Measurements from ENCODE around the gene ZFPL1. TPM values are rescaled to one million over a fixed set of nuclear protein-coding genes. Genes with fewer than 3 reads are reported as not detected.

Gene ZFPL1
- total and polyA plus RNA-seq, 10 of the 15 experiments (the other 5 are each of a cell fraction or from before 2014, with no cell fraction given): 2.2 to 37.8 (median 27.0) TPM

DNA sequence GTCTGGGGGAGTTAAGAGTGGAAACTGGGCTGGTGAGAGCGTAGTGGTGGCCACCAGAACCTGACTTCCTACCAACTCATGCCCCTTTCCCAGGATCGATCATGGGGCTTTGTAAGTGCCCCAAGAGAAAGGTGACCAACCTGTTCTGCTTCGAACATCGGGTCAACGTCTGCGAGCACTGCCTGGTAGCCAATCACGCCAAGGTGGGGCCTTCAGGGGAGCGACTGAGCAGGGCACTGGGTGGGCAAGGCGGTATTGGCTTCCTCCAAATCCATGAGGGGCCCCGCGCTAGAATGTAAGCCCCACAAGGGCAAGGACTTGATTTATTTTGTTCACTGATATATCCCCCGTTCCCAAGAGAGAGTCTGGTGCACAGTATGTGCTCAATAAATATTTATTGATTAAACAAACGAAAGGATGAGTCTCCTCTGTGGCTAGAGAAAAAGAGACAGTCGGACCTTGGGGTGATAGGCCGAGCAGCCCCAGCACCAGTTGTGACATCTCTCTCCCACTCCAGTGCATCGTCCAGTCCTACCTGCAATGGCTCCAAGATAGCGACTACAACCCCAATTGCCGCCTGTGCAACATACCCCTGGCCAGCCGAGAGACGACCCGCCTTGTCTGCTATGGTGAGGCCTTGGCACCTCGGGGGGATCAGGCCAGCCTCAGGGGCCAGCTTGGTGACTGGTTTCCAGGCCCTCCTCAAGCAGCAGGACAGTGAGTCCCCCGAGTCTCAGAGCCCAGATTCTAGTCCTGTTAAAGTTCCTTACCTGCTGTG is 765 bp downstream of the ZFPL1 start:
- TSS peak; percentile 79 for BruUV-seq (replicated peaks)
- DNase-seq (ENCODE audit: low read depth, low spot score) (no peak), ATAC-seq (peak; percentile 27), FAIRE-seq (no peak)
- Histone ChIP-seq H3K36me3 (ENCODE audit: control insufficient read depth in 2 of 2, insufficient read depth in 2 of 2, low read length in 1 of 2) (peaks cover 7 to 15% of the 10 kb centered on the region in 2 experiments), H3K9ac (ENCODE audit: control insufficient read depth, insufficient read depth, low read length) (peak overlapping the region; percentile 87), H3K27ac (ENCODE audit: control insufficient read depth, insufficient read depth) (peak overlapping the region; percentile 84), H4K20me1 (ENCODE audit: control insufficient read depth, insufficient read depth) (no peaks in the 10 kb centered on the region), H3K4me1 (ENCODE audit: control insufficient read depth, insufficient read depth, low read length) (peaks cover 18% of the 10 kb centered on the region), H3K9me3 (replicated peaks; ENCODE audit: control insufficient read depth, insufficient read depth, low read length) (no peaks in the 10 kb centered on the region), H2AFZ (ENCODE audit: control insufficient read depth, low read depth, low read length) (peak overlapping the region; percentile 82; the same call in 1 of the 2 replicates), H3K4me3 (peak overlapping the region; percentile 86), H3K27me3 (replicated peaks in 1 of 2; ENCODE audit: control insufficient read depth in 2 of 2, insufficient read depth in 2 of 2, low read length in 1 of 2) (no peaks in the 10 kb centered on the region), H3K4me2 (ENCODE audit: control insufficient read depth, insufficient read depth) (peak overlapping the region; percentile 68), H3K79me2 (ENCODE audit: control insufficient read depth, insufficient read depth, low read length) (peaks cover 44% of the 10 kb centered on the region)
- SMC1A ChIA-PET (ENCODE audit: uncharacterized antibody, unreplicated experiment): interaction anchor here (0.8 kb wide), 2 partner anchors 10 to 32 kb away, joined by 3 read pairs; partner anchors contain the start of gene ZNHIT2
- RAD21 ChIA-PET (ENCODE audit: unreplicated experiment): interaction anchor here (1.0 kb wide), 1 partner anchor 9 kb away, joined by 3 read pairs; no protein-coding TSS in a partner anchor
- in situ Hi-C loops (cut with MboI): no loop called here
- CTCF ChIA-PET: interaction anchor here (0.8 to 1.5 kb wide), 6 partner anchors 14 to 245 kb away, joined by 3 to 5 read pairs (median 3); partner anchors contain the start of genes FAU, MRPL49 and TM7SF2
- 47% methylated on average over 23 of the region's 23 CpGs for WGBS (ENCODE audit: insufficient coverage, insufficient replicate concordance, low lambda C conversion rate, missing lambda C conversion rate)
- intact Hi-C loops (cut with micrococcal nuclease; ENCODE audit: unreplicated experiment): loop anchor here (2.0 kb wide), 1 partner anchor 72 kb away; no protein-coding TSS in a partner anchor
- POLR2A ChIA-PET: no interaction called here
- no peak for TF ChIP-seq BACH1 (IDR thresholded peaks at IDR 0.05; ENCODE audit: borderline replicate concordance)
- TF ChIP-seq POLR2AphosphoS5 (IDR thresholded peaks at IDR 0.05; ENCODE audit: low read length): 0 out of 2 replicates have a peak, but pooled peaks have one; percentile 15
- TF ChIP-seq YBX1 (IDR thresholded peaks at IDR 0.05): no peak
- 0 out of 2 replicates have a peak, but pooled peaks have one; percentile 17 for TF ChIP-seq LARP7 (IDR thresholded peaks at IDR 0.05)
- TF ChIP-seq FOXK2 (IDR thresholded peaks at IDR 0.05): no peak
- peak; percentile 50; the same call in 1 of the 2 replicates for TF ChIP-seq POLR2A (IDR thresholded peaks at IDR 0.05; ENCODE audit: low read depth, low read length)
- 0 out of 2 replicates have a peak, but pooled peaks have one; percentile 30 for TF ChIP-seq NFYB (IDR thresholded peaks at IDR 0.05; ENCODE audit: insufficient read depth, low read depth, low read length)

Data from GM12878 (cell line).